K562 (cell line): ENCODE data around the gene ITGAL. TPM values are rescaled to one million over a fixed set of nuclear protein-coding genes. Genes with fewer than 3 reads are reported as not detected.

Experiments used
- ARNT ChIP-seq, 2 experiments: fragments of 450-650 bp; IDR thresholded peaks; 2 replicates each; pipeline ENCODE4 v1.6.1; 2016; ENCODE audit warnings: mild to moderate bottlenecking in 1 of 2
- E2F4 ChIP-seq: sonication (generic); formaldehyde crosslinking; IDR thresholded peaks from 2 replicates; pipeline ENCODE4 v1.8.0; 2022; ENCODE audit warnings: mild to moderate bottlenecking, low read depth, missing genetic modification reagents
- FIP1L1 ChIP-seq: fragments of 200-400 bp; formaldehyde crosslinking; IDR thresholded peaks from 2 replicates; pipeline ENCODE4 v1.6.1; 2018; ENCODE audit warnings: mild to moderate bottlenecking, low read depth, low read length; ENCODE audit not compliant: poor library complexity, severe bottlenecking
- MYC ChIP-seq, 2 experiments: fragments of 250-450 bp in 1 of 2; sonication (Bioruptor Pico) in 1 of 2; IDR thresholded peaks; 2 replicates each; pipeline versions ENCODE4 v1.5.1 to v1.6.1; 2012 to 2021; ENCODE audit warnings: low read depth in 2 of 2, borderline replicate concordance in 1 of 2, improper control_type of control experiment in 1 of 2, low read length in 1 of 2, mild to moderate bottlenecking in 1 of 2, moderate library complexity in 1 of 2
- PHF20 ChIP-seq: fragments of 450-650 bp; IDR thresholded peaks from 2 replicates; pipeline ENCODE4 v1.6.1; 2018; ENCODE audit not compliant: partially characterized antibody
- POLR2G ChIP-seq: fragments of 200-400 bp; formaldehyde crosslinking; IDR thresholded peaks from 2 replicates; pipeline ENCODE4 v1.6.1; 2017; ENCODE audit warnings: low read depth, mild to moderate bottlenecking, antibody characterized with exemption, low read length, moderate library complexity
- POLR2H ChIP-seq: IDR thresholded peaks from 2 replicates; pipeline ENCODE4 v1.6.1; 2016; ENCODE audit warnings: missing genetic modification characterization, low read depth, mild to moderate bottlenecking, control low read depth, missing compliant biosample characterization, moderate library complexity
- TBP ChIP-seq: optimal IDR thresholded peaks from 2 replicates; pipeline ENCODE3; 2011; ENCODE audit warnings: low read depth, low read length, improper control_type of control experiment
- ZFX ChIP-seq: sonication (generic); formaldehyde crosslinking; IDR thresholded peaks from 2 replicates; pipeline ENCODE4 v1.8.0; 2022; ENCODE audit warnings: mild to moderate bottlenecking, missing genetic modification reagents, moderate library complexity
- ZNF639 ChIP-seq, 2 experiments: fragments of 200-800 bp in 1 of 2; sonication (Bioruptor generic) in 1 of 2; sonication (generic) in 1 of 2; formaldehyde crosslinking in 1 of 2; IDR thresholded peaks in 1 of 2; conservative IDR thresholded peaks in 1 of 2; 2 replicates each; pipeline versions ENCODE4 v1.5.0 to v1.6.1; 2016 to 2020; ENCODE audit warnings: missing compliant biosample characterization in 1 of 2, missing genetic modification characterization in 1 of 2, missing genetic modification reagents in 1 of 2
- polyA plus RNA-seq, 8 experiments: library from polyadenylated mRNA; depleted of rRNA in 4 of 8; stranded (reverse) in 5 of 8; unstranded in 3 of 8; fragments of >200 nt; fragmentation: Nextera tagmentation in 2 of 8; fragmentation: Illumina TruSeq in 1 of 8; extraction: Ambion mirVana in 2 of 8; extraction: Trizol in 1 of 8; gene quantifications; 2 replicates each; pipeline versions ENCODE4 v1.2.1 to v1.2.3, GENCODE V29; 2011 to 2014; ENCODE audit warnings: inconsistent platforms in 1 of 8, missing spikeins in 1 of 8
- total RNA-seq, 7 experiments: library from RNA; depleted of rRNA in 6 of 7; stranded (reverse); fragments of >200 nt in 6 of 7; fragmentation: Illumina TruSeq in 2 of 7; extraction: Trizol in 2 of 7; gene quantifications; 2 replicates each; pipeline versions ENCODE4 v1.2.1 to v1.2.3, GENCODE V29; 2011 to 2021; ENCODE audit warnings: low replicate concordance in 1 of 7
- TF ChIP-seq, protein P1 (sequence below), 2 experiments: fragments of 450-650 bp; conservative IDR thresholded peaks; 2 replicates each; pipeline ENCODE4 v1.6.1; 2017; ENCODE audit warnings: mild to moderate bottlenecking in 2 of 2, moderate library complexity in 2 of 2
- TF ChIP-seq, protein P2 (sequence below): fragments of 250-450 bp; sonication (Bioruptor Pico); IDR thresholded peaks from 2 replicates; pipeline ENCODE4 v1.4.0; 2020; ENCODE audit warnings: mild to moderate bottlenecking
- TF ChIP-seq, protein P3 (sequence below): fragments of 450-650 bp; conservative IDR thresholded peaks from 2 replicates; pipeline ENCODE4 v1.6.1; 2016; ENCODE audit warnings: missing genetic modification characterization, low read depth, mild to moderate bottlenecking, missing compliant biosample characterization, moderate library complexity
- TF ChIP-seq, protein P4 (sequence below): fragments of 250-450 bp; sonication (Bioruptor Pico); IDR thresholded peaks from 2 replicates; pipeline ENCODE4 v1.5.0; 2022; ENCODE audit warnings: mild to moderate bottlenecking

Gene ITGAL
- total and polyA plus RNA-seq, 9 of the 15 experiments (the other 6 are each of a cell fraction or from before 2014, with no cell fraction given), result 0.01 to 0.53 TPM; not detected in 7

- TF ChIP-seq FIP1L1, result peak; percentile 55
- TF ChIP-seq, protein P1, sequence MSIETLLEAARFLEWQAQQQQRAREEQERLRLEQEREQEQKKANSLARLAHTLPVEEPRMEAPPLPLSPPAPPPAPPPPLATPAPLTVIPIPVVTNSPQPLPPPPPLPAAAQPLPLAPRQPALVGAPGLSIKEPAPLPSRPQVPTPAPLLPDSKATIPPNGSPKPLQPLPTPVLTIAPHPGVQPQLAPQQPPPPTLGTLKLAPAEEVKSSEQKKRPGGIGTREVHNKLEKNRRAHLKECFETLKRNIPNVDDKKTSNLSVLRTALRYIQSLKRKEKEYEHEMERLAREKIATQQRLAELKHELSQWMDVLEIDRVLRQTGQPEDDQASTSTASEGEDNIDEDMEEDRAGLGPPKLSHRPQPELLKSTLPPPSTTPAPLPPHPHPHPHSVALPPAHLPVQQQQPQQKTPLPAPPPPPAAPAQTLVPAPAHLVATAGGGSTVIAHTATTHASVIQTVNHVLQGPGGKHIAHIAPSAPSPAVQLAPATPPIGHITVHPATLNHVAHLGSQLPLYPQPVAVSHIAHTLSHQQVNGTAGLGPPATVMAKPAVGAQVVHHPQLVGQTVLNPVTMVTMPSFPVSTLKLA (conservative IDR thresholded peaks at IDR 0.05), result peak; percentile 84 to 90
- peak; percentile 83 for TF ChIP-seq TBP
- TF ChIP-seq MYC (IDR thresholded peaks at IDR 0.05; ENCODE audit: low read depth, low read length), result no peak
- TF ChIP-seq MYC (CRISPR knock-in tag; IDR thresholded peaks at IDR 0.05; ENCODE audit: borderline replicate concordance, low read depth), result 0 out of 2 replicates have a peak, but pooled peaks have one; percentile 16
- TF ChIP-seq POLR2H (tag), result peak; percentile 85
- peak; percentile 98 for TF ChIP-seq E2F4 (CRISPR knock-in tag)
- TF ChIP-seq, protein P2, sequence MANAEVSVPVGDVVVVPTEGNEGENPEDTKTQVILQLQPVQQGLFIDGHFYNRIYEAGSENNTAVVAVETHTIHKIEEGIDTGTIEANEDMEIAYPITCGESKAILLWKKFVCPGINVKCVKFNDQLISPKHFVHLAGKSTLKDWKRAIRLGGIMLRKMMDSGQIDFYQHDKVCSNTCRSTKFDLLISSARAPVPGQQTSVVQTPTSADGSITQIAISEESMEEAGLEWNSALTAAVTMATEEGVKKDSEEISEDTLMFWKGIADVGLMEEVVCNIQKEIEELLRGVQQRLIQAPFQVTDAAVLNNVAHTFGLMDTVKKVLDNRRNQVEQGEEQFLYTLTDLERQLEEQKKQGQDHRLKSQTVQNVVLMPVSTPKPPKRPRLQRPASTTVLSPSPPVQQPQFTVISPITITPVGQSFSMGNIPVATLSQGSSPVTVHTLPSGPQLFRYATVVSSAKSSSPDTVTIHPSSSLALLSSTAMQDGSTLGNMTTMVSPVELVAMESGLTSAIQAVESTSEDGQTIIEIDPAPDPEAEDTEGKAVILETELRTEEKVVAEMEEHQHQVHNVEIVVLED (CRISPR knock-in tag), result peak; percentile 64
- TF ChIP-seq, protein P3, sequence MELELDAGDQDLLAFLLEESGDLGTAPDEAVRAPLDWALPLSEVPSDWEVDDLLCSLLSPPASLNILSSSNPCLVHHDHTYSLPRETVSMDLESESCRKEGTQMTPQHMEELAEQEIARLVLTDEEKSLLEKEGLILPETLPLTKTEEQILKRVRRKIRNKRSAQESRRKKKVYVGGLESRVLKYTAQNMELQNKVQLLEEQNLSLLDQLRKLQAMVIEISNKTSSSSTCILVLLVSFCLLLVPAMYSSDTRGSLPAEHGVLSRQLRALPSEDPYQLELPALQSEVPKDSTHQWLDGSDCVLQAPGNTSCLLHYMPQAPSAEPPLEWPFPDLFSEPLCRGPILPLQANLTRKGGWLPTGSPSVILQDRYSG (tag), result peak; percentile 68; the same call in 1 of the 2 replicates
- peak; percentile 81 for TF ChIP-seq POLR2G
- peak in 1 of 2 experiments; percentile 73; a peak in 1 of 4 replicates for TF ChIP-seq ZNF639 (CRISPR knock-in tag; conservative IDR thresholded peaks at IDR 0.05 in 1 of 2, IDR thresholded peaks at IDR 0.05 in 1 of 2)
- TF ChIP-seq ARNT (IDR thresholded peaks at IDR 0.05), result 0 out of 4 replicates have a peak, but pooled peaks of 1 of the 2 experiments have one; percentile 56
- peak; percentile 86 for TF ChIP-seq ZFX
- peak; percentile 46 for TF ChIP-seq PHF20
- TF ChIP-seq, protein P4, sequence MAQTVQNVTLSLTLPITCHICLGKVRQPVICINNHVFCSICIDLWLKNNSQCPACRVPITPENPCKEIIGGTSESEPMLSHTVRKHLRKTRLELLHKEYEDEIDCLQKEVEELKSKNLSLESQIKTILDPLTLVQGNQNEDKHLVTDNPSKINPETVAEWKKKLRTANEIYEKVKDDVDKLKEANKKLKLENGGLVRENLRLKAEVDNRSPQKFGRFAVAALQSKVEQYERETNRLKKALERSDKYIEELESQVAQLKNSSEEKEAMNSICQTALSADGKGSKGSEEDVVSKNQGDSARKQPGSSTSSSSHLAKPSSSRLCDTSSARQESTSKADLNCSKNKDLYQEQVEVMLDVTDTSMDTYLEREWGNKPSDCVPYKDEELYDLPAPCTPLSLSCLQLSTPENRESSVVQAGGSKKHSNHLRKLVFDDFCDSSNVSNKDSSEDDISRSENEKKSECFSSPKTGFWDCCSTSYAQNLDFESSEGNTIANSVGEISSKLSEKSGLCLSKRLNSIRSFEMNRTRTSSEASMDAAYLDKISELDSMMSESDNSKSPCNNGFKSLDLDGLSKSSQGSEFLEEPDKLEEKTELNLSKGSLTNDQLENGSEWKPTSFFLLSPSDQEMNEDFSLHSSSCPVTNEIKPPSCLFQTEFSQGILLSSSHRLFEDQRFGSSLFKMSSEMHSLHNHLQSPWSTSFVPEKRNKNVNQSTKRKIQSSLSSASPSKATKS (CRISPR knock-in tag), result 0 out of 2 replicates have a peak, but pooled peaks have one; percentile 58
Observed at GRCh38 chr16:30571445-30572322, 99.1 kb downstream of the ITGAL start, which contains the start of gene ZNF688 (continued).
